Glutamatergic neuron (in vitro differentiated cells): ENCODE results near the gene ELMO3. TPM values are rescaled to one million over a fixed set of nuclear protein-coding genes. Genes with fewer than 3 reads are reported as not detected.

Experiments
- DNase-seq: peaks from one replicate; pipeline ENCODE4 v3.0.0; 2022
- H3K27ac Mint-ChIP-seq: one replicate; pipeline ENCODE4 v1.8.0; 2020; ENCODE audit warnings: mild to moderate bottlenecking, mixed read lengths, inconsistent platforms; ENCODE audit not compliant: unreplicated experiment
- H3K27me3 Mint-ChIP-seq: one replicate; pipeline ENCODE4 v1.8.0; 2020; ENCODE audit warnings: mild to moderate bottlenecking, moderate library complexity, mixed read lengths, inconsistent platforms; ENCODE audit not compliant: unreplicated experiment
- H3K36me3 Mint-ChIP-seq: one replicate; pipeline ENCODE4 v1.8.0; 2020; ENCODE audit warnings: mild to moderate bottlenecking, mixed read lengths, inconsistent platforms; ENCODE audit not compliant: unreplicated experiment
- H3K4me1 Mint-ChIP-seq: one replicate; pipeline ENCODE4 v1.8.0; 2020; ENCODE audit warnings: mild to moderate bottlenecking, low read depth, mixed read lengths, inconsistent platforms; ENCODE audit not compliant: unreplicated experiment
- H3K4me3 Mint-ChIP-seq: one replicate; pipeline ENCODE4 v1.8.0; 2020; ENCODE audit warnings: mild to moderate bottlenecking, mixed read lengths, inconsistent platforms; ENCODE audit not compliant: unreplicated experiment
- H3K9me3 Mint-ChIP-seq: one replicate; pipeline ENCODE4 v1.8.0; 2020; ENCODE audit warnings: mild to moderate bottlenecking, moderate library complexity, mixed read lengths, inconsistent platforms; ENCODE audit not compliant: unreplicated experiment
- CTCF ChIP-seq: fragments of 200-600 bp; sonication (generic); IDR thresholded peaks from one replicate; pipeline ENCODE4 v1.5.0; 2021; ENCODE audit not compliant: partially characterized antibody, unreplicated experiment
- total RNA-seq: library from RNA; stranded (reverse); fragmentation: NEBNext Ultra II Directional; extraction: Animal tissue kit (Norgen Biotek cat#: 25700); gene quantifications from one replicate; pipeline ENCODE4 v1.2.1, GENCODE V29; 2021; ENCODE audit not compliant: unreplicated experiment

Gene ELMO3
- total RNA-seq, 1 donor from 2014 or later: 2.1 TPM

- H3K4me3 Mint-ChIP-seq: peak overlapping the region; percentile 95
These were observed 25.6 kb upstream of the ELMO3 start for GRCh38 chr16:67173323-67173722.

GRCh38 chr16:67173808-67174705 lies 24.9 kb upstream of the ELMO3 start:
- Mint-ChIP-seq H3K36me3 (peaks cover 5% of the 10 kb centered on the region), H3K9me3 (peaks cover 16% of the 10 kb centered on the region), H3K4me3 (peak overlapping the region; percentile 95), H3K4me1 (peaks cover 18% of the 10 kb centered on the region), H3K27ac (peak overlapping the region; percentile 89), H3K27me3 (peaks cover 35% of the 10 kb centered on the region)
- DNase-seq: peak; percentile 86
- no peak for TF ChIP-seq CTCF

More at GRCh38 chr16:67173323-67173722, 25.6 kb upstream of the ELMO3 start:
- Mint-ChIP-seq H3K27ac (peak overlapping the region; percentile 89), H3K27me3 (peaks cover 30% of the 10 kb centered on the region), H3K9me3 (peaks cover 17% of the 10 kb centered on the region), H3K36me3 (peaks cover 7% of the 10 kb centered on the region), H3K4me1 (peaks cover 12% of the 10 kb centered on the region)
- no peak for TF ChIP-seq CTCF
- DNase-seq: no peak

GRCh38 chr16:67174706-67175231 lies 24.2 kb upstream of the ELMO3 start:
- TF ChIP-seq CTCF: no peak
- Mint-ChIP-seq H3K36me3 (peaks cover 5% of the 10 kb centered on the region), H3K9me3 (peaks cover 14% of the 10 kb centered on the region), H3K4me1 (peaks cover 17% of the 10 kb centered on the region), H3K27me3 (peaks cover 35% of the 10 kb centered on the region), H3K27ac (no peak overlapping the region), H3K4me3 (no peak overlapping the region)
- DNase-seq: no peak

GRCh38 chr16:67176662-67177061 lies 22.3 kb upstream of the ELMO3 start:
- H3K9me3 Mint-ChIP-seq: peaks cover 14% of the 10 kb centered on the region
- no peak for TF ChIP-seq CTCF
- no peak for DNase-seq
- no peak overlapping the region for H3K27ac Mint-ChIP-seq
- H3K36me3 Mint-ChIP-seq: peaks cover 5% of the 10 kb centered on the region
- peaks cover 14% of the 10 kb centered on the region for H3K4me1 Mint-ChIP-seq
- H3K27me3 Mint-ChIP-seq: peaks cover 27% of the 10 kb centered on the region
- no peak overlapping the region for H3K4me3 Mint-ChIP-seq
